AG09309 (cell line): ENCODE results near the gene PEX6.
"Not testable (repeated sequence)": the region's sequence is repeated elsewhere in the genome, so short reads cannot be mapped to it uniquely, and the experiment has no call there.

Source experiments
- DNase-seq: peaks from one replicate; pipeline ENCODE4 v3.0.0-alpha.2; 2010; ENCODE audit warnings: low read depth
- H3K4me3 ChIP-seq: 2 replicates; pipeline ENCODE4 v1.5.1; 2011; ENCODE audit warnings: mild to moderate bottlenecking, low read depth, low read length, moderate library complexity; ENCODE audit not compliant: control insufficient read depth
- CTCF ChIP-seq: IDR thresholded peaks from 2 replicates; pipeline ENCODE4 v1.5.1; 2011; ENCODE audit warnings: mild to moderate bottlenecking, low read depth, low read length, inconsistent platforms; ENCODE audit not compliant: insufficient read depth, control insufficient read depth; ENCODE audit errors: missing control alignments

The PEX6 gene

DNA sequence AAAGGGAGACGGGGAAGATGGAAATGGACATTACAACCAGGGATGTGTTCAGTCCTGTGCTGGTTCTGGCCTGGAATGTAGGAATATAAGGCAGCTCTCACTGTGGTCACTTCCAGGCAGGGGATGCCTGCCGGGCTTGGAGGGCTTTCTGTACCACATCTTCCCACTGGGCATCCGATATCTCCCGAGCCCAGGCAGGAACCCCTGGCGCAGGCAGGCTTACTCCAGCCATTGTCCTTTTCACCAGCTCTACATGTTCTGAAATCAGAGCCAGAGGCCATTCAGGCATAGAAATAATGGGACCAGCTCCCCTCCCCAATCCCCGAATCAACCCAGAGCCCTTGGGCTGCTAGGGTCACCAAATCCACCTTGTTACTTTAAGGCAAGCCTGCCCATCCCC is 33.4 kb upstream of the PEX6 start:
- peak overlapping the region; percentile 92 for H3K4me3 ChIP-seq
- TF ChIP-seq CTCF: no peak
- no peak for DNase-seq

- no peak overlapping the region for H3K4me3 ChIP-seq
- no peak for TF ChIP-seq CTCF
- DNase-seq: no peak
These were observed 32.2 kb upstream of the PEX6 start for GRCh38 chr6:43011207-43011606.

GRCh38 chr6:43009124-43009523 is 30.1 kb upstream of the PEX6 start:
- DNase-seq: no peak
- TF ChIP-seq CTCF: peak; percentile 42
- H3K4me3 ChIP-seq: no peak overlapping the region

- TF ChIP-seq CTCF: no peak
- no peak for DNase-seq
- H3K4me3 ChIP-seq: no peak overlapping the region
These were observed 28.1 kb upstream of the PEX6 start for GRCh38 chr6:43007126-43007525.

- TF ChIP-seq CTCF: no peak
- no peak overlapping the region for H3K4me3 ChIP-seq
- DNase-seq: no peak
These were observed 27.3 kb upstream of the PEX6 start for GRCh38 chr6:43006251-43006650.

DNA sequence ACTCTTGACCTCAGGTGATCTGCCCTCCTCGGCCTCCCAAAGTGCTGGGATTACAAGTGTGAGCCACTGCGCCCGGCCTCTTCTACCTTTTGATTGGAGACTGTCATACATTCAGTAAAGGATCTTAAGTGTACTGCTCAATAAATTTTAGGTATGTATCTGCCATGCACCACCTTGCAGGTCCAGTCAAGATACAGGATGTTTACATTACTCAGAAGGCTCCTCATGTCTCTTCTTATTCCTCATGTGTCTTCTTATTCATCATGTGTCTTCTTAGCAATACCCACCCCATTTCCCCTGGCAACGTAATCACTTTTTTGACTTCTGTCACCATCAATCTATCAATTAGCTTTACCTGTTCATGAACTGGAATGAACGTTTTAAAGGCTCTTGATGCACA is 26.9 kb upstream of the PEX6 start:
- H3K4me3 ChIP-seq: no peak overlapping the region
- no peak for TF ChIP-seq CTCF
- DNase-seq: no peak

GRCh38 chr6:43001843-43002242 is 22.9 kb upstream of the PEX6 start:
- TF ChIP-seq CTCF: no peak
- no peak overlapping the region for H3K4me3 ChIP-seq
- DNase-seq: no peak

GRCh38 chr6:42998205-42998604 is 19.2 kb upstream of the PEX6 start:
- not testable (repeated sequence) for DNase-seq, H3K4me3 ChIP-seq
